HEK293 (cell line): ENCODE results near the gene MYOF.

ENCODE experiments used
- CTCF ChIA-PET: fragments of 350-600 bp; formaldehyde crosslinking; extraction: SDS; loops from one replicate; lab custom pipeline; 2021; ENCODE audit warnings: antibody characterized with exemption; lab: Yijun Ruan, JAX
- POLR2A ChIA-PET: fragments of 300-600 bp; formaldehyde crosslinking; extraction: SDS; loops from one replicate; lab custom pipeline; 2020; ENCODE audit warnings: antibody characterized with exemption, inconsistent platforms; lab: Yijun Ruan, JAX
- H3K27ac ChIP-seq: fragments of 200-500 bp; sonication (Bioruptor generic); 2 replicates; pipeline ENCODE4 v1.5.1; 2014; ENCODE audit warnings: low read depth, low read length, control low read depth, inconsistent platforms; ENCODE audit errors: extremely low read depth
- H3K36me3 ChIP-seq, 2 experiments: fragments of 200-500 bp in 1 of 2; sonication (Bioruptor generic) in 1 of 2; 1 replicate in 1 of 2; 2 replicates in 1 of 2; pipeline ENCODE4 v1.5.1; 2014 to 2017; ENCODE audit warnings: inconsistent platforms in 2 of 2, low read length in 2 of 2; ENCODE audit not compliant: control insufficient read depth in 2 of 2, insufficient read depth in 1 of 2
- H3K4me1 ChIP-seq: fragments of 200-500 bp; sonication (Bioruptor generic); 2 replicates; pipeline ENCODE4 v1.5.1; 2014; ENCODE audit warnings: mild to moderate bottlenecking, low read length, inconsistent platforms; ENCODE audit not compliant: control insufficient read depth, insufficient read depth
- H3K4me3 ChIP-seq: 2 replicates; pipeline ENCODE4 v1.5.1; 2011; ENCODE audit warnings: low read depth, mild to moderate bottlenecking, control low read depth, low read length, moderate library complexity
- H3K9me3 ChIP-seq: fragments of 200-500 bp; sonication (Bioruptor generic); 2 replicates; pipeline ENCODE4 v1.5.1; 2014; ENCODE audit warnings: low read depth, low read length, inconsistent platforms; ENCODE audit not compliant: control insufficient read depth, insufficient read depth
- EGR2 ChIP-seq: fragments of 450-650 bp; formaldehyde crosslinking; IDR thresholded peaks from 2 replicates; pipeline ENCODE4 v1.5.1; 2016; ENCODE audit warnings: low read depth, missing biosample characterization, missing genetic modification characterization
- HOXD13 ChIP-seq: sonication (generic); formaldehyde crosslinking; IDR thresholded peaks from 2 replicates; pipeline ENCODE4 v1.8.0; 2022; ENCODE audit warnings: missing genetic modification reagents, borderline replicate concordance
- IKZF3 ChIP-seq: fragments of 450-650 bp; IDR thresholded peaks from 2 replicates; pipeline ENCODE4 v1.5.0; 2018; ENCODE audit warnings: missing biosample characterization, mild to moderate bottlenecking, missing genetic modification characterization, moderate library complexity
- KLF7 ChIP-seq: fragments of 450-650 bp; formaldehyde crosslinking; IDR thresholded peaks from 2 replicates; pipeline ENCODE4 v1.5.1; 2016; ENCODE audit warnings: missing biosample characterization, missing genetic modification characterization, borderline replicate concordance
- OVOL3 ChIP-seq: fragments of 450-650 bp; formaldehyde crosslinking; IDR thresholded peaks from 2 replicates; pipeline ENCODE4 v1.5.1; 2016; ENCODE audit warnings: missing biosample characterization, missing genetic modification characterization
- SP2 ChIP-seq: fragments of 450-650 bp; formaldehyde crosslinking; IDR thresholded peaks from 2 replicates; pipeline ENCODE4 v1.5.1; 2016; ENCODE audit warnings: missing biosample characterization, missing genetic modification characterization
- SP3 ChIP-seq: fragments of 450-650 bp; formaldehyde crosslinking; IDR thresholded peaks from 2 replicates; pipeline ENCODE4 v1.5.1; 2016; ENCODE audit warnings: missing biosample characterization, missing genetic modification characterization
- YY2 ChIP-seq: fragments of 450-650 bp; formaldehyde crosslinking; IDR thresholded peaks from 2 replicates; pipeline ENCODE4 v1.5.1; 2016; ENCODE audit warnings: missing biosample characterization, missing genetic modification characterization
- ZBTB21 ChIP-seq: fragments of 450-650 bp; formaldehyde crosslinking; IDR thresholded peaks from 2 replicates; pipeline ENCODE4 v1.5.1; 2017; ENCODE audit warnings: missing biosample characterization, missing genetic modification characterization
- ZIC2 ChIP-seq: fragments of 450-650 bp; formaldehyde crosslinking; IDR thresholded peaks from 2 replicates; pipeline ENCODE4 v1.5.1; 2016; ENCODE audit warnings: missing biosample characterization, missing genetic modification characterization
- ZNF112 ChIP-seq: fragments of 450-650 bp; formaldehyde crosslinking; IDR thresholded peaks from 2 replicates; pipeline ENCODE4 v1.5.0; 2017; ENCODE audit warnings: missing biosample characterization, missing genetic modification characterization
- ZNF184 ChIP-seq: fragments of 450-650 bp; IDR thresholded peaks from 2 replicates; pipeline ENCODE4 v1.5.1; 2018; ENCODE audit warnings: missing biosample characterization, mild to moderate bottlenecking, missing genetic modification characterization
- ZNF24 ChIP-seq: fragments of 450-650 bp; formaldehyde crosslinking; IDR thresholded peaks from 2 replicates; pipeline ENCODE4 v1.5.1; 2016; ENCODE audit warnings: missing biosample characterization, missing genetic modification characterization
- ZNF350 ChIP-seq: fragments of 450-650 bp; formaldehyde crosslinking; IDR thresholded peaks from 2 replicates; pipeline ENCODE4 v1.5.0; 2017; ENCODE audit warnings: missing biosample characterization, mild to moderate bottlenecking, missing genetic modification characterization
- ZNF394 ChIP-seq: fragments of 450-650 bp; formaldehyde crosslinking; IDR thresholded peaks from 2 replicates; pipeline ENCODE4 v1.5.1; 2016; ENCODE audit warnings: missing biosample characterization, missing genetic modification characterization, mild to moderate bottlenecking, moderate library complexity, borderline replicate concordance
- ZNF501 ChIP-seq: fragments of 450-650 bp; formaldehyde crosslinking; IDR thresholded peaks from 2 replicates; pipeline ENCODE4 v1.5.1; 2016; ENCODE audit warnings: missing biosample characterization, missing genetic modification characterization
- ZNF558 ChIP-seq: fragments of 450-650 bp; formaldehyde crosslinking; IDR thresholded peaks from 2 replicates; pipeline ENCODE4 v1.5.1; 2016; ENCODE audit warnings: missing biosample characterization, missing genetic modification characterization
- ZNF677 ChIP-seq: fragments of 450-650 bp; IDR thresholded peaks from 2 replicates; pipeline ENCODE4 v1.5.0; 2018; ENCODE audit warnings: missing biosample characterization, mild to moderate bottlenecking, missing genetic modification characterization, moderate library complexity
- ZNF776 ChIP-seq: fragments of 450-650 bp; formaldehyde crosslinking; IDR thresholded peaks from 2 replicates; pipeline ENCODE4 v1.5.0; 2017; ENCODE audit warnings: missing biosample characterization, missing genetic modification characterization, borderline replicate concordance
- ZNF777 ChIP-seq: fragments of 450-650 bp; formaldehyde crosslinking; IDR thresholded peaks from 2 replicates; pipeline ENCODE4 v1.5.1; 2017; ENCODE audit warnings: missing biosample characterization, missing genetic modification characterization, borderline replicate concordance
- TF ChIP-seq, protein P1 (sequence below): fragments of 450-650 bp; formaldehyde crosslinking; IDR thresholded peaks from 2 replicates; pipeline ENCODE4 v1.5.1; 2017; ENCODE audit warnings: missing biosample characterization, missing genetic modification characterization
- TF ChIP-seq, protein P2 (sequence below): fragments of 450-650 bp; formaldehyde crosslinking; IDR thresholded peaks from 2 replicates; pipeline ENCODE4 v1.5.1; 2017; ENCODE audit warnings: missing biosample characterization, missing genetic modification characterization
- TF ChIP-seq, protein P3 (sequence below): fragments of 450-650 bp; IDR thresholded peaks from 2 replicates; pipeline ENCODE4 v1.5.1; 2018; ENCODE audit warnings: missing biosample characterization, missing genetic modification characterization
- TF ChIP-seq, protein P4 (sequence below): fragments of 450-650 bp; formaldehyde crosslinking; IDR thresholded peaks from 2 replicates; pipeline ENCODE4 v1.5.1; 2016; ENCODE audit warnings: missing biosample characterization, missing genetic modification characterization
- TF ChIP-seq, protein P5 (sequence below): fragments of 450-650 bp; formaldehyde crosslinking; IDR thresholded peaks from 2 replicates; pipeline ENCODE4 v1.5.1; 2016; ENCODE audit warnings: missing biosample characterization, missing genetic modification characterization

Gene MYOF

DNA sequence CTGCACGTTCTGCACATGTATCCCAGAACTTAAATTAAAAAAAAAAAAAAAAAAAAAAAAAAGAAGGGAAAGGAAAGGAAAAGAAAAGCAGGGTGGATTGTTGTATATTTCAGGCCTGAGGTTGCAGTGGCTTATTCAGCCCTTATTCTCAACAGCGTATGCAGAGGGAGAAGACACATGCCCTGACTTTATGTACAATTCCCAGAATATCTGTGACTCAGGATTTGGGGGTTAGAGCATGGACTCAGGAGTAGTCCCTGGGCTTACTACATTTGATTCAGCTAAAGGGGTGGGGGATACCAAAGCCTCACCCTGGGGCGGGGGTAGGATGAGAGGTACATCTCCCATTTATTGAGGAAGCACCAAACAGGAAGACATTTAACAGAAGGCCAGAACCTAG, 137.4 kb downstream of the MYOF start (continued):
- TF ChIP-seq ZNF677 = no peak
- no peak for TF ChIP-seq IKZF3
- no peak for TF ChIP-seq ZIC2 (tag by site-specific recombination)

DNA sequence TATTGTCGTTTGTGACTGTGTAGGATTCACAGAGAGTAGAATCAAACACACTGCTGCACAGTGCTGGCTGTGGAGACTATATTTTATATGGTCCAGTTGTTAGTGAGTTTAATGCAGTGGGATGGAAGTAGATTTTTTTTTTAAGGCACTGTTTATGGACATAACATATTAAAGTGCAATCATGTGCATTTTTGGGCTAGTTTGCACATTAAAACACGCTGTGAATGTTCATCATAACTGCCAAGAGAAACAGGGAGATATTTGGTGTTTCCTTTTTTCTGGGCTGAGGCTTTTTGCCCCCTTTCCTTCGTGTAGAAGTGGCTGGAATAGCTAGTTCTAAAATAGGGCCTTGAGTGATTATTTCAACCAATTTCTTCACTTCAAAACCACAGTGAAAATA, 139.2 kb downstream of the MYOF start:
- H3K4me3 ChIP-seq = no peak overlapping the region
- no peak overlapping the region for H3K27ac ChIP-seq
- no peak for TF ChIP-seq ZNF501 (tag by site-specific recombination)
- TF ChIP-seq, protein P1, sequence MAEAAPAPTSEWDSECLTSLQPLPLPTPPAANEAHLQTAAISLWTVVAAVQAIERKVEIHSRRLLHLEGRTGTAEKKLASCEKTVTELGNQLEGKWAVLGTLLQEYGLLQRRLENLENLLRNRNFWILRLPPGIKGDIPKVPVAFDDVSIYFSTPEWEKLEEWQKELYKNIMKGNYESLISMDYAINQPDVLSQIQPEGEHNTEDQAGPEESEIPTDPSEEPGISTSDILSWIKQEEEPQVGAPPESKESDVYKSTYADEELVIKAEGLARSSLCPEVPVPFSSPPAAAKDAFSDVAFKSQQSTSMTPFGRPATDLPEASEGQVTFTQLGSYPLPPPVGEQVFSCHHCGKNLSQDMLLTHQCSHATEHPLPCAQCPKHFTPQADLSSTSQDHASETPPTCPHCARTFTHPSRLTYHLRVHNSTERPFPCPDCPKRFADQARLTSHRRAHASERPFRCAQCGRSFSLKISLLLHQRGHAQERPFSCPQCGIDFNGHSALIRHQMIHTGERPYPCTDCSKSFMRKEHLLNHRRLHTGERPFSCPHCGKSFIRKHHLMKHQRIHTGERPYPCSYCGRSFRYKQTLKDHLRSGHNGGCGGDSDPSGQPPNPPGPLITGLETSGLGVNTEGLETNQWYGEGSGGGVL = no peak
- no peak for TF ChIP-seq ZNF394
- TF ChIP-seq, protein P2, sequence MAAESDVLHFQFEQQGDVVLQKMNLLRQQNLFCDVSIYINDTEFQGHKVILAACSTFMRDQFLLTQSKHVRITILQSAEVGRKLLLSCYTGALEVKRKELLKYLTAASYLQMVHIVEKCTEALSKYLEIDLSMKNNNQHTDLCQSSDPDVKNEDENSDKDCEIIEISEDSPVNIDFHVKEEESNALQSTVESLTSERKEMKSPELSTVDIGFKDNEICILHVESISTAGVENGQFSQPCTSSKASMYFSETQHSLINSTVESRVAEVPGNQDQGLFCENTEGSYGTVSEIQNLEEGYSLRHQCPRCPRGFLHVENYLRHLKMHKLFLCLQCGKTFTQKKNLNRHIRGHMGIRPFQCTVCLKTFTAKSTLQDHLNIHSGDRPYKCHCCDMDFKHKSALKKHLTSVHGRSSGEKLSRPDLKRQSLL (tag by site-specific recombination) = no peak
- no peak for TF ChIP-seq ZNF558 (tag by site-specific recombination)
- TF ChIP-seq KLF7 (tag by site-specific recombination) = no peak
- no peak for TF ChIP-seq EGR2
- TF ChIP-seq, protein P3, sequence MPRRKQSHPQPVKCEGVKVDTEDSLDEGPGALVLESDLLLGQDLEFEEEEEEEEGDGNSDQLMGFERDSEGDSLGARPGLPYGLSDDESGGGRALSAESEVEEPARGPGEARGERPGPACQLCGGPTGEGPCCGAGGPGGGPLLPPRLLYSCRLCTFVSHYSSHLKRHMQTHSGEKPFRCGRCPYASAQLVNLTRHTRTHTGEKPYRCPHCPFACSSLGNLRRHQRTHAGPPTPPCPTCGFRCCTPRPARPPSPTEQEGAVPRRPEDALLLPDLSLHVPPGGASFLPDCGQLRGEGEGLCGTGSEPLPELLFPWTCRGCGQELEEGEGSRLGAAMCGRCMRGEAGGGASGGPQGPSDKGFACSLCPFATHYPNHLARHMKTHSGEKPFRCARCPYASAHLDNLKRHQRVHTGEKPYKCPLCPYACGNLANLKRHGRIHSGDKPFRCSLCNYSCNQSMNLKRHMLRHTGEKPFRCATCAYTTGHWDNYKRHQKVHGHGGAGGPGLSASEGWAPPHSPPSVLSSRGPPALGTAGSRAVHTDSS = no peak
- TF ChIP-seq ZNF184 (tag by site-specific recombination) = no peak
- TF ChIP-seq, protein P4, sequence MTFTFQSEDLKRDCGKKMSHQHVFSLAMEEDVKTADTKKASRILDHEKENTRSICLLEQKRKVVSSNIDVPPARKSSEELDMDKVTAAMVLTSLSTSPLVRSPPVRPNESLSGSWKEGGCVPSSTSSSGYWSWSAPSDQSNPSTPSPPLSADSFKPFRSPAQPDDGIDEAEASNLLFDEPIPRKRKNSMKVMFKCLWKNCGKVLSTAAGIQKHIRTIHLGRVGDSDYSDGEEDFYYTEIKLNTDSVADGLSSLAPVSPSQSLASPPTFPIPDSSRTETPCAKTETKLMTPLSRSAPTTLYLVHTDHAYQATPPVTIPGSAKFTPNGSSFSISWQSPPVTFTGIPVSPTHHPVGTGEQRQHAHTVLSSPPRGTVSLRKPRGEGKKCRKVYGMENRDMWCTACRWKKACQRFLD (tag by site-specific recombination) = no peak
- ChIA-PET CTCF (no interaction called here), POLR2A (no interaction called here)
- H3K9me3 ChIP-seq = no peaks in the 10 kb centered on the region
- no peaks in the 10 kb centered on the region for H3K4me1 ChIP-seq
- no peaks in the 10 kb centered on the region for H3K36me3 ChIP-seq

DNA sequence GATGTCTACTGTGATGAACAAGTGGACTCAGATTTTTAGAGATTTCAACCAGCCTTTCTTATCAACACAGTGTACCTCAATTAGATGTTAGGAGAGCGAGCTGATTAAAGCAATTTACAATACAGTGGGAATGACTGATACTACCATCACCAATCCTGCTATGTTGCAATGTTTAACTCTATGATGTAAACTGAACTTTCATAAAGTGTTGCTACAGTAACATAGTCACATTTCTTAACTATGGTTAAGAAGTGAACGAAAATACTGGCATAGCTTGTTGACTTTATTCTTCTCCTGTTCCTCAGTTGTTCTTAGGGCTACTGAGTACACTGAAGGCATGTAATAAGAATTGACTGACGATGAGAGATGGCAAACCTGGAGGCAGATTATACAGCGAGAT, 139.8 kb downstream of the MYOF start:
- H3K36me3 ChIP-seq = no peaks in the 10 kb centered on the region
- POLR2A ChIA-PET = no interaction called here
- CTCF ChIA-PET = interaction anchor here (0.6 kb wide), 1 partner anchor 227 kb away, joined by 3 read pairs; no protein-coding TSS in a partner anchor

DNA sequence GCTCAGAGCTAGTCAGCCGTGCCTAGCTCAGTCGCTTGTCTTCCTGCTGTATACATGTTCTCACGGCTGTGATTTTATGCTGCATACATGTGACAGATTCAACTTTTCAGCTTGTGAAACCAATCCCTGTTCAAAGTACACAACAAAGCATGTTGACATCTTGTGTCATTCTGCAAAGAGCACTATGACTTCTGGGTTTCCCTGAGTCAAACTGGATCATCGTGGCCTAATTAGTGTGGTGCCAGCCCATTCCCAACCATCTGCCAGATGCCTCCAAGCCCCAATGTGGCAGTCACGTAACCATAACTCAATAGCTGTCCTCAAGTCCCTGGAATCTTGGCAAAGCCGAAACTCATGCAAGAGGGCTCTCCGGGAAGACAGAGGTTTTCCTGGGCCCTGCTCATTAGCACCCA, 144.8 kb downstream of the MYOF start:
- ChIA-PET CTCF (interaction anchor here (0.7 to 4.0 kb wide), 4 partner anchors 13 to 262 kb away, joined by 3 to 16 read pairs (median 6); no protein-coding TSS in a partner anchor), POLR2A (no interaction called here)
- H3K9me3 ChIP-seq = no peaks in the 10 kb centered on the region
- H3K36me3 ChIP-seq = no peaks in the 10 kb centered on the region
- no peak overlapping the region for H3K27ac ChIP-seq
- H3K4me3 ChIP-seq = no peak overlapping the region
- no peaks in the 10 kb centered on the region for H3K4me1 ChIP-seq
- TF ChIP-seq, protein P5, sequence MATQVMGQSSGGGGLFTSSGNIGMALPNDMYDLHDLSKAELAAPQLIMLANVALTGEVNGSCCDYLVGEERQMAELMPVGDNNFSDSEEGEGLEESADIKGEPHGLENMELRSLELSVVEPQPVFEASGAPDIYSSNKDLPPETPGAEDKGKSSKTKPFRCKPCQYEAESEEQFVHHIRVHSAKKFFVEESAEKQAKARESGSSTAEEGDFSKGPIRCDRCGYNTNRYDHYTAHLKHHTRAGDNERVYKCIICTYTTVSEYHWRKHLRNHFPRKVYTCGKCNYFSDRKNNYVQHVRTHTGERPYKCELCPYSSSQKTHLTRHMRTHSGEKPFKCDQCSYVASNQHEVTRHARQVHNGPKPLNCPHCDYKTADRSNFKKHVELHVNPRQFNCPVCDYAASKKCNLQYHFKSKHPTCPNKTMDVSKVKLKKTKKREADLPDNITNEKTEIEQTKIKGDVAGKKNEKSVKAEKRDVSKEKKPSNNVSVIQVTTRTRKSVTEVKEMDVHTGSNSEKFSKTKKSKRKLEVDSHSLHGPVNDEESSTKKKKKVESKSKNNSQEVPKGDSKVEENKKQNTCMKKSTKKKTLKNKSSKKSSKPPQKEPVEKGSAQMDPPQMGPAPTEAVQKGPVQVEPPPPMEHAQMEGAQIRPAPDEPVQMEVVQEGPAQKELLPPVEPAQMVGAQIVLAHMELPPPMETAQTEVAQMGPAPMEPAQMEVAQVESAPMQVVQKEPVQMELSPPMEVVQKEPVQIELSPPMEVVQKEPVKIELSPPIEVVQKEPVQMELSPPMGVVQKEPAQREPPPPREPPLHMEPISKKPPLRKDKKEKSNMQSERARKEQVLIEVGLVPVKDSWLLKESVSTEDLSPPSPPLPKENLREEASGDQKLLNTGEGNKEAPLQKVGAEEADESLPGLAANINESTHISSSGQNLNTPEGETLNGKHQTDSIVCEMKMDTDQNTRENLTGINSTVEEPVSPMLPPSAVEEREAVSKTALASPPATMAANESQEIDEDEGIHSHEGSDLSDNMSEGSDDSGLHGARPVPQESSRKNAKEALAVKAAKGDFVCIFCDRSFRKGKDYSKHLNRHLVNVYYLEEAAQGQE (tag by site-specific recombination) = no peak
- TF ChIP-seq ZNF24 = no peak
- TF ChIP-seq HOXD13 (CRISPR knock-in tag) = no peak
- no peak for TF ChIP-seq ZNF776 (tag by site-specific recombination)
- no peak for TF ChIP-seq ZNF777 (tag by site-specific recombination)
- TF ChIP-seq ZNF501 (tag by site-specific recombination) = no peak
- TF ChIP-seq SP3 (tag by site-specific recombination) = no peak
- no peak for TF ChIP-seq ZBTB21 (tag by site-specific recombination)
- no peak for TF ChIP-seq YY2
- TF ChIP-seq ZNF350 (tag by site-specific recombination) = no peak

More for the DNA sequence above, 139.8 kb downstream of the MYOF start:
- TF ChIP-seq ZNF776 (tag by site-specific recombination) (no peak), ZNF112 (tag by site-specific recombination) (no peak), SP2 (tag by site-specific recombination) (no peak), OVOL3 (tag by site-specific recombination) (no peak)
- Histone ChIP-seq H3K9me3 (no peaks in the 10 kb centered on the region), H3K4me3 (no peak overlapping the region), H3K27ac (no peak overlapping the region), H3K4me1 (no peaks in the 10 kb centered on the region)
